ENCODE results near the gene MGAT4C. TPM values are rescaled to one million over a fixed set of nuclear protein-coding genes. Genes with fewer than 3 reads are reported as not detected.

MGAT4C gene
- polyA plus RNA-seq, 1 donor (not counting 4 experiments of a cell fraction or from before 2014, with no cell fraction given) = not detected

- H3K4me3 ChIP-seq (ENCODE audit: control insufficient read depth in 2 of 3, extremely low read depth in 1 of 3, insufficient read depth in 2 of 3, low read depth in 1 of 3, low read length in 3 of 3) = no peak overlapping the region
- H2AFZ ChIP-seq (ENCODE audit: control insufficient read depth, low read length) = no peak overlapping the region
- dilution Hi-C loops (cut with MboI; ENCODE audit: extremely low pct_ligation_motif_present, low sequenced_read_pairs) = no loop called here
- no peak overlapping the region for H3K27ac ChIP-seq (ENCODE audit: control insufficient read depth, insufficient read depth, low read length)
- DNase-seq (ENCODE audit: low read depth, low spot score) (no peak), FAIRE-seq (no peak)
- H3K36me3 ChIP-seq (ENCODE audit: control insufficient read depth in 2 of 2, extremely low read depth in 1 of 2, insufficient read depth in 2 of 2, low read length in 2 of 2) = no peaks in the 10 kb centered on the region
- no peaks in the 10 kb centered on the region for H4K20me1 ChIP-seq (ENCODE audit: control insufficient read depth, extremely low read depth, insufficient read depth, low read length)
- H3K9ac ChIP-seq (ENCODE audit: control insufficient read depth, extremely low read depth, insufficient read depth, low read length) = no peak overlapping the region
- no peaks in the 10 kb centered on the region for H3K79me2 ChIP-seq (ENCODE audit: control insufficient read depth, insufficient read depth, low read length)
- H3K4me1 ChIP-seq (ENCODE audit: control insufficient read depth, extremely low read depth, insufficient read depth, low read length) = no peaks in the 10 kb centered on the region
- H3K4me2 ChIP-seq (ENCODE audit: control insufficient read depth, extremely low read depth, insufficient read depth, low read depth, low read length) = no peak overlapping the region
- H3K27me3 ChIP-seq (ENCODE audit: control insufficient read depth, extremely low read depth, insufficient read depth, low read length) = no peaks in the 10 kb centered on the region
- no peaks in the 10 kb centered on the region for H3K9me3 ChIP-seq (ENCODE audit: control insufficient read depth, low read depth, low read length)
- H3K9me1 ChIP-seq (ENCODE audit: control insufficient read depth, extremely low read depth, insufficient read depth, low read length) = no peaks in the 10 kb centered on the region
- TF ChIP-seq CTCF (optimal IDR thresholded peaks at IDR 0.05 in 1 of 3, IDR thresholded peaks at IDR 0.05 in 1 of 3, conservative IDR thresholded peaks at IDR 0.05 in 1 of 3; ENCODE audit: extremely low read depth in 1 of 3, insufficient read depth in 2 of 3, low read length in 3 of 3) (no peak), EZH2 (IDR thresholded peaks at IDR 0.05; ENCODE audit: low read length) (no peak)
These were observed 306.9 kb downstream of the MGAT4C start for GRCh38 chr12:85949253-85949652.

GRCh38 chr12:85948340-85948739 is 307.9 kb downstream of the MGAT4C start:
- FAIRE-seq (no peak), DNase-seq (ENCODE audit: low read depth, low spot score) (no peak)
- Histone ChIP-seq H3K27me3 (ENCODE audit: control insufficient read depth, extremely low read depth, insufficient read depth, low read length) (no peaks in the 10 kb centered on the region), H3K9me1 (ENCODE audit: control insufficient read depth, extremely low read depth, insufficient read depth, low read length) (no peaks in the 10 kb centered on the region), H4K20me1 (ENCODE audit: control insufficient read depth, extremely low read depth, insufficient read depth, low read length) (no peaks in the 10 kb centered on the region), H3K4me3 (ENCODE audit: control insufficient read depth in 2 of 3, extremely low read depth in 1 of 3, insufficient read depth in 2 of 3, low read depth in 1 of 3, low read length in 3 of 3) (no peak overlapping the region), H3K4me2 (ENCODE audit: control insufficient read depth, extremely low read depth, insufficient read depth, low read depth, low read length) (no peak overlapping the region), H3K36me3 (ENCODE audit: control insufficient read depth in 2 of 2, extremely low read depth in 1 of 2, insufficient read depth in 2 of 2, low read length in 2 of 2) (no peaks in the 10 kb centered on the region), H3K27ac (ENCODE audit: control insufficient read depth, insufficient read depth, low read length) (no peak overlapping the region), H3K9me3 (ENCODE audit: control insufficient read depth, low read depth, low read length) (no peaks in the 10 kb centered on the region), H3K79me2 (ENCODE audit: control insufficient read depth, insufficient read depth, low read length) (no peaks in the 10 kb centered on the region), H2AFZ (ENCODE audit: control insufficient read depth, low read length) (no peak overlapping the region), H3K4me1 (ENCODE audit: control insufficient read depth, extremely low read depth, insufficient read depth, low read length) (no peaks in the 10 kb centered on the region), H3K9ac (ENCODE audit: control insufficient read depth, extremely low read depth, insufficient read depth, low read length) (no peak overlapping the region)
- TF ChIP-seq CTCF (optimal IDR thresholded peaks at IDR 0.05 in 1 of 3, IDR thresholded peaks at IDR 0.05 in 1 of 3, conservative IDR thresholded peaks at IDR 0.05 in 1 of 3; ENCODE audit: extremely low read depth in 1 of 3, insufficient read depth in 2 of 3, low read length in 3 of 3) = no peak
- no peak for TF ChIP-seq EZH2 (IDR thresholded peaks at IDR 0.05; ENCODE audit: low read length)
- dilution Hi-C loops (cut with MboI; ENCODE audit: extremely low pct_ligation_motif_present, low sequenced_read_pairs) = no loop called here
